ENCODE results near the gene RBM10. TPM values are rescaled to one million over a fixed set of nuclear protein-coding genes. Genes with fewer than 3 reads are reported as not detected.

RBM10 gene
- total and polyA plus RNA-seq, 2 donors = 22.4 to 34.7 TPM

GRCh38 chrX:47217852-47218279, 72.8 kb downstream of the RBM10 start:
- 1% methylated on average over 31 of the region's 31 CpGs for WGBS
- peak overlapping the region; percentile 85 for H3K4me3 ChIP-seq (ENCODE audit: low read depth, low read length)

GRCh38 chrX:47218280-47218919, 73.4 kb downstream of the RBM10 start, which contains the start of gene CDK16:
CDK16 (plus strand) TSS chrX:47218681; CDS start chrX:47223558, 4,877 bp downstream.
- DNase-seq (ENCODE audit: extremely low spot score) = no peak
- Histone ChIP-seq H3K27ac (ENCODE audit: low read depth) (peak within 1 kb of the TSS; percentile 96), H3K36me3 (ENCODE audit: insufficient read depth) (no peaks in the 10 kb centered on the region), H3K4me1 (ENCODE audit: insufficient read depth) (no peaks in the 10 kb centered on the region), H3K4me3 (ENCODE audit: low read depth, low read length) (peak within 1 kb of the TSS; percentile 85)
- under 1% methylated on average over 61 of the region's 61 CpGs for WGBS

More at GRCh38 chrX:47217852-47218279, 72.8 kb downstream of the RBM10 start:
- no peaks in the 10 kb centered on the region for H3K4me1 ChIP-seq (ENCODE audit: insufficient read depth)
- peak; percentile 95 for DNase-seq (ENCODE audit: extremely low spot score)
- peak overlapping the region; percentile 96 for H3K27ac ChIP-seq (ENCODE audit: low read depth)
- no peaks in the 10 kb centered on the region for H3K36me3 ChIP-seq (ENCODE audit: insufficient read depth)

GRCh38 chrX:47218920-47219815, 74.1 kb downstream of the RBM10 start:
- Histone ChIP-seq H3K4me3 (ENCODE audit: low read depth, low read length) (peak overlapping the region; percentile 85), H3K4me1 (ENCODE audit: insufficient read depth) (no peaks in the 10 kb centered on the region), H3K27ac (ENCODE audit: low read depth) (peak overlapping the region; percentile 96), H3K36me3 (ENCODE audit: insufficient read depth) (no peaks in the 10 kb centered on the region)
- WGBS = 1% methylated on average over 41 of the region's 60 CpGs
- DNase-seq (ENCODE audit: extremely low spot score) = no peak

- no peak for DNase-seq (ENCODE audit: extremely low spot score)
- Histone ChIP-seq H3K4me1 (ENCODE audit: insufficient read depth) (no peaks in the 10 kb centered on the region), H3K4me3 (ENCODE audit: low read depth, low read length) (no peak overlapping the region), H3K36me3 (ENCODE audit: insufficient read depth) (peaks cover 3% of the 10 kb centered on the region), H3K27ac (ENCODE audit: low read depth) (no peak overlapping the region)
- WGBS = 58% methylated on average over 4 of the region's 4 CpGs
Measured at GRCh38 chrX:47221756-47222155, 76.7 kb downstream of the RBM10 start.

- Histone ChIP-seq H3K4me3 (ENCODE audit: low read depth, low read length) (no peak overlapping the region), H3K36me3 (ENCODE audit: insufficient read depth) (peaks cover 3% of the 10 kb centered on the region), H3K4me1 (ENCODE audit: insufficient read depth) (no peaks in the 10 kb centered on the region), H3K27ac (ENCODE audit: low read depth) (no peak overlapping the region)
- DNase-seq (ENCODE audit: extremely low spot score) = no peak
- 81% methylated on average over 10 of the region's 10 CpGs for WGBS
Measured at GRCh38 chrX:47222751-47223350, 77.8 kb downstream of the RBM10 start.

DNA sequence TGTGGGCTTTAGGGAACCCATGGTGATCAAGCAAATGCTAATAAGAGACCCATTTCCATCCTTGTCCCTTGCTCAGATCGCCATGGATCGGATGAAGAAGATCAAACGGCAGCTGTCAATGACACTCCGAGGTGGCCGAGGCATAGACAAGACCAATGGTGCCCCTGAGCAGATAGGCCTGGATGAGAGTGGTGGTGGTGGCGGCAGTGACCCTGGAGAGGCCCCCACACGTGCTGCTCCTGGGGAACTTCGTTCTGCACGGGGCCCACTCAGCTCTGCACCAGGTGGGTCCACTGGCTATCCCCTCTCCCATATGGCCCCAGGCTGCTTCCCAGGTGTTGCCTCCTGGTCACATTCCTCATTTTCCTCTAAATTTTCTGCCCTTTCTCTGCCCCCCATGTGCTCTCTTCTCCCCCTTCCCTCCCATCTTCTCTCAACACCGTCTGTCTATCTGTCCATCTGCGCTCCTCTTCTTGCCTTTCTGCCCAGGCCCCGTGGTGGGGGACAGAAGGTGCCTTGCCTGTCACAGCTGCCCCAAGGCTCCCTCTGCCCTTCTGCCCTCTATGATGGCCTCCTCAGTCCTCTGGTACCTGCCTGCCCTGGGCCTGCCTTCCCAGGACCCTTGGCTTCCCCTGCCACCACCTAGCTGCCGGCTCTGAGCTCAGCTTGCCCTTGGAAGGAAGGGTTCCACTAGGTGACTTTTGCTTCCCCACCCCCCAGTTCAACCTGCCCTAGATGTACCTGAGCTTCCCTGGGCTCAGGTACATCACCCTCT, 78.6 kb downstream of the RBM10 start:
- Histone ChIP-seq H3K27ac (ENCODE audit: low read depth) (no peak overlapping the region), H3K4me1 (ENCODE audit: insufficient read depth) (no peaks in the 10 kb centered on the region), H3K4me3 (ENCODE audit: low read depth, low read length) (no peak overlapping the region), H3K36me3 (ENCODE audit: insufficient read depth) (peaks cover 3% of the 10 kb centered on the region)
- WGBS = 89% methylated on average over 13 of the region's 13 CpGs
- DNase-seq (ENCODE audit: extremely low spot score) = no peak

GRCh38 chrX:47224266-47224895, 79.4 kb downstream of the RBM10 start:
- Histone ChIP-seq H3K4me1 (ENCODE audit: insufficient read depth) (no peaks in the 10 kb centered on the region), H3K27ac (ENCODE audit: low read depth) (no peak overlapping the region), H3K4me3 (ENCODE audit: low read depth, low read length) (no peak overlapping the region), H3K36me3 (ENCODE audit: insufficient read depth) (peaks cover 3% of the 10 kb centered on the region)
- 91% methylated on average over 17 of the region's 17 CpGs for WGBS
- no peak for DNase-seq (ENCODE audit: extremely low spot score)

GRCh38 chrX:47224896-47225290, 79.9 kb downstream of the RBM10 start:
- WGBS = 96% methylated on average over 4 of the region's 4 CpGs
- Histone ChIP-seq H3K27ac (ENCODE audit: low read depth) (no peak overlapping the region), H3K36me3 (ENCODE audit: insufficient read depth) (peaks cover 3% of the 10 kb centered on the region), H3K4me3 (ENCODE audit: low read depth, low read length) (no peak overlapping the region), H3K4me1 (ENCODE audit: insufficient read depth) (no peaks in the 10 kb centered on the region)
- no peak for DNase-seq (ENCODE audit: extremely low spot score)

DNA sequence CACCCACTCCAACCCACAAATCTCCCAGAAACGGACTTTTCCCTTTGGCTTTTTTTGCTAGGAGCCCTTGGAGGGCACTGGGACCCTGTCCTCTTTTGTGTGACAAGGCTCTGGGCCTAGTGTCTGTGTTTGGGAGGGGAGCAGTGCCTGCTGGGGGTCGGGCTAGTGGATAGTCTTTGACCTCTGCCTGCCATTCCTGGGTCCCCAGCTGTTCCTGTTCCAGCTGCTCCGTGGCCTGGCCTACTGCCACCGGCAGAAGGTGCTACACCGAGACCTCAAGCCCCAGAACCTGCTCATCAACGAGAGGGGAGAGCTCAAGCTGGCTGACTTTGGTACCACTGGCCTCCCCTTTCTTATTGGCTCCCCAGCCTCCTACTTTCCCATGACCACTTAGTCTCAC, 81.0 kb downstream of the RBM10 start:
- DNase-seq (ENCODE audit: extremely low spot score) = no peak
- WGBS = 90% methylated on average over 6 of the region's 6 CpGs
- Histone ChIP-seq H3K27ac (ENCODE audit: low read depth) (no peak overlapping the region), H3K4me3 (ENCODE audit: low read depth, low read length) (no peak overlapping the region), H3K4me1 (ENCODE audit: insufficient read depth) (no peaks in the 10 kb centered on the region), H3K36me3 (ENCODE audit: insufficient read depth) (peaks cover 3% of the 10 kb centered on the region)

DNA sequence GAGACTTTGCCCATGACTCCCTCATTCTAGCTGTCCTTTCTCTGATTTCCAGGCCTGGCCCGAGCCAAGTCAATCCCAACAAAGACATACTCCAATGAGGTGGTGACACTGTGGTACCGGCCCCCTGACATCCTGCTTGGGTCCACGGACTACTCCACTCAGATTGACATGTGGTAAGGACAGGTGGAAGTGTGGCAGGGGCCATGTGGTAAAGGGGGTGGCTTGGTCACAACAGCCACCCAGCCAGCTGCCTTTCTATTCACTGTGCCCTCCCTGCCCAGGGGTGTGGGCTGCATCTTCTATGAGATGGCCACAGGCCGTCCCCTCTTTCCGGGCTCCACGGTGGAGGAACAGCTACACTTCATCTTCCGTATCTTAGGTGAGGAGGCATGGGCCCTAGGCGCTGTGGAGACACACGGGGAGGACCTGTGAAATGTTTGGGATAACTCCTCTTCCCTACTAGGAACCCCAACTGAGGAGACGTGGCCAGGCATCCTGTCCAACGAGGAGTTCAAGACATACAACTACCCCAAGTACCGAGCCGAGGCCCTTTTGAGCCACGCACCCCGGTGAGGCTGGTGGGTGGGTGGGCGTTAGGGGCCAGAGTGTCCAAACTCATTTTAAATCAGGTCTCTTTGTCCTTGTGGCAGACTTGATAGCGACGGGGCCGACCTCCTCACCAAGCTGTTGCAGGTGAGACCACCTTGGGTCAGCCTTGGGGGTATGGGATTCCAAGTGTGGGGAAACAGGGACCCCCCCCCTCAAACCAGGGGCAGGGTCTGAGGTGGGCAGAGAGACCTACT, 81.7 kb downstream of the RBM10 start:
- Histone ChIP-seq H3K27ac (ENCODE audit: low read depth) (no peak overlapping the region), H3K4me3 (ENCODE audit: low read depth, low read length) (no peak overlapping the region)

GRCh38 chrX:47227334-47227583, 82.2 kb downstream of the RBM10 start:
- Histone ChIP-seq H3K4me3 (ENCODE audit: low read depth, low read length) (no peak overlapping the region), H3K4me1 (ENCODE audit: insufficient read depth) (no peaks in the 10 kb centered on the region), H3K27ac (ENCODE audit: low read depth) (no peak overlapping the region), H3K36me3 (ENCODE audit: insufficient read depth) (peaks cover 3% of the 10 kb centered on the region)
- DNase-seq (ENCODE audit: extremely low spot score) = no peak
- WGBS = 92% methylated on average over 9 of the region's 9 CpGs

More for the DNA sequence above, 81.7 kb downstream of the RBM10 start:
- 93% methylated on average over 19 of the region's 19 CpGs for WGBS
- Histone ChIP-seq H3K4me1 (ENCODE audit: insufficient read depth) (no peaks in the 10 kb centered on the region), H3K36me3 (ENCODE audit: insufficient read depth) (peaks cover 3% of the 10 kb centered on the region)
- DNase-seq (ENCODE audit: extremely low spot score) = no peak

- no peak for DNase-seq (ENCODE audit: extremely low spot score)
- H3K4me1 ChIP-seq (ENCODE audit: insufficient read depth) = no peaks in the 10 kb centered on the region
- peaks cover 3% of the 10 kb centered on the region for H3K36me3 ChIP-seq (ENCODE audit: insufficient read depth)
- 87% methylated on average over 12 of the region's 12 CpGs for WGBS
- H3K4me3 ChIP-seq (ENCODE audit: low read depth, low read length) = no peak overlapping the region
- H3K27ac ChIP-seq (ENCODE audit: low read depth) = no peak overlapping the region
Measured at GRCh38 chrX:47228550-47229270, 83.7 kb downstream of the RBM10 start.

Data from urinary bladder (tissue), 4 donors.